ENCODE measurements around the gene TNFSF8.

GRCh38 chr9:114925039-114925438, 5.4 kb downstream of the TNFSF8 start:
- no peak for TF ChIP-seq CSDC2 (CRISPR knock-in tag; IDR thresholded peaks at IDR 0.05)
- no peak for TF ChIP-seq ZFP3 (CRISPR knock-in tag; IDR thresholded peaks at IDR 0.05)
- no peak for TF ChIP-seq ZNF70 (CRISPR knock-in tag; IDR thresholded peaks at IDR 0.05)
- TF ChIP-seq, protein P1, sequence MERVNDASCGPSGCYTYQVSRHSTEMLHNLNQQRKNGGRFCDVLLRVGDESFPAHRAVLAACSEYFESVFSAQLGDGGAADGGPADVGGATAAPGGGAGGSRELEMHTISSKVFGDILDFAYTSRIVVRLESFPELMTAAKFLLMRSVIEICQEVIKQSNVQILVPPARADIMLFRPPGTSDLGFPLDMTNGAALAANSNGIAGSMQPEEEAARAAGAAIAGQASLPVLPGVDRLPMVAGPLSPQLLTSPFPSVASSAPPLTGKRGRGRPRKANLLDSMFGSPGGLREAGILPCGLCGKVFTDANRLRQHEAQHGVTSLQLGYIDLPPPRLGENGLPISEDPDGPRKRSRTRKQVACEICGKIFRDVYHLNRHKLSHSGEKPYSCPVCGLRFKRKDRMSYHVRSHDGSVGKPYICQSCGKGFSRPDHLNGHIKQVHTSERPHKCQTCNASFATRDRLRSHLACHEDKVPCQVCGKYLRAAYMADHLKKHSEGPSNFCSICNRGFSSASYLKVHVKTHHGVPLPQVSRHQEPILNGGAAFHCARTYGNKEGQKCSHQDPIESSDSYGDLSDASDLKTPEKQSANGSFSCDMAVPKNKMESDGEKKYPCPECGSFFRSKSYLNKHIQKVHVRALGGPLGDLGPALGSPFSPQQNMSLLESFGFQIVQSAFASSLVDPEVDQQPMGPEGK (CRISPR knock-in tag; IDR thresholded peaks at IDR 0.05; ENCODE audit: borderline replicate concordance), result no peak
- TF ChIP-seq ZNF565 (CRISPR knock-in tag; conservative IDR thresholded peaks at IDR 0.05; ENCODE audit: low read depth), result no peak
